GM23338 (cell line): ENCODE results near the gene LYZL6. TPM values are rescaled to one million over a fixed set of nuclear protein-coding genes. Genes with fewer than 3 reads are reported as not detected.

Source experiments
- ATAC-seq: fragments of 200-7000 bp; cut with Tn5 transposase; 3 replicates; pipeline ENCODE4 v1.9.1; 2020
- DNase-seq: peaks from one replicate; pipeline ENCODE4 v3.0.0-alpha.2; 2015; ENCODE audit warnings: low spot score
- H2AFZ ChIP-seq: fragments of 200-600 bp; sonication (generic); 2 replicates; pipeline ENCODE4 v1.8.0; 2016; ENCODE audit warnings: antibody characterized with exemption, mild to moderate bottlenecking, moderate library complexity
- H3F3A ChIP-seq: fragments of 200-600 bp; sonication (generic); replicated peaks from 2 replicates; pipeline ENCODE4 v1.8.0; 2017; ENCODE audit warnings: antibody characterized with exemption, mixed run types, low read depth
- H3K27ac ChIP-seq: fragments of 200-600 bp; sonication (generic); 2 replicates; pipeline ENCODE4 v1.6.1; 2016; ENCODE audit warnings: low read depth
- H3K27me3 ChIP-seq: fragments of 200-600 bp; sonication (generic); 2 replicates; pipeline ENCODE4 v1.8.0; 2016; ENCODE audit warnings: mild to moderate bottlenecking, mixed run types, moderate library complexity; ENCODE audit not compliant: insufficient read depth
- H3K36me3 ChIP-seq: fragments of 200-600 bp; sonication (generic); 2 replicates; pipeline ENCODE4 v1.8.0; 2016; ENCODE audit warnings: mild to moderate bottlenecking; ENCODE audit not compliant: insufficient read depth
- H3K4me1 ChIP-seq: fragments of 200-600 bp; sonication (generic); 2 replicates; pipeline ENCODE4 v1.8.0; 2016; ENCODE audit warnings: mild to moderate bottlenecking, moderate library complexity; ENCODE audit not compliant: insufficient read depth
- H3K4me2 ChIP-seq: fragments of 200-600 bp; sonication (generic); 2 replicates; pipeline ENCODE4 v1.7.1; 2017; ENCODE audit warnings: mixed run types
- H3K4me3 ChIP-seq: fragments of 200-600 bp; sonication (generic); 2 replicates; pipeline ENCODE4 v1.6.1; 2016; ENCODE audit warnings: mixed run types
- H3K79me2 ChIP-seq: fragments of 200-600 bp; sonication (generic); replicated peaks from 2 replicates; pipeline ENCODE4 v1.8.0; 2017; ENCODE audit warnings: mild to moderate bottlenecking; ENCODE audit not compliant: insufficient read depth
- H3K9me2 ChIP-seq: fragments of 200-600 bp; sonication (generic); 2 replicates; pipeline ENCODE4 v1.8.0; 2017; ENCODE audit not compliant: insufficient read depth
- H4K20me1 ChIP-seq: fragments of 200-600 bp; sonication (generic); replicated peaks from 2 replicates; pipeline ENCODE4 v1.8.0; 2017; ENCODE audit warnings: mild to moderate bottlenecking; ENCODE audit not compliant: insufficient read depth
- H3K27ac Mint-ChIP-seq: 2 replicates; pipeline ENCODE4 v1.8.0; 2020; ENCODE audit warnings: inconsistent platforms, mild to moderate bottlenecking, moderate library complexity, mixed read lengths
- H3K27me3 Mint-ChIP-seq: 3 replicates; pipeline ENCODE4 v1.8.0; 2022; ENCODE audit warnings: low read depth, mild to moderate bottlenecking, moderate library complexity, mixed read lengths, inconsistent platforms; ENCODE audit not compliant: insufficient read depth, poor library complexity
- H3K36me3 Mint-ChIP-seq: 3 replicates; pipeline ENCODE4 v1.8.0; 2021; ENCODE audit warnings: low read depth, mild to moderate bottlenecking, inconsistent platforms, moderate library complexity, mixed read lengths
- H3K4me1 Mint-ChIP-seq: 3 replicates; pipeline ENCODE4 v1.8.0; 2020; ENCODE audit warnings: mild to moderate bottlenecking, inconsistent platforms, mixed read lengths
- H3K4me3 Mint-ChIP-seq: 3 replicates; pipeline ENCODE4 v1.8.0; 2021; ENCODE audit warnings: moderate library complexity, mild to moderate bottlenecking, inconsistent platforms, mixed read lengths
- H3K9me3 Mint-ChIP-seq: 3 replicates; pipeline ENCODE4 v1.8.0; 2020; ENCODE audit warnings: moderate library complexity, mild to moderate bottlenecking, inconsistent platforms, mixed read lengths
- CREB1 ChIP-seq: fragments of 250-450 bp; sonication (Bioruptor Pico); IDR thresholded peaks from 2 replicates; pipeline ENCODE4 v1.5.0; 2020; ENCODE audit warnings: low read depth, mild to moderate bottlenecking, moderate library complexity
- CTCF ChIP-seq, 2 experiments: fragments of 200-600 bp in 1 of 2; sonication (generic) in 1 of 2; conservative IDR thresholded peaks; 2 replicates each; pipeline versions ENCODE4 v1.5.1 to v1.6.1; 2016 to 2017; ENCODE audit warnings: antibody characterized with exemption in 2 of 2, low read depth in 2 of 2, mild to moderate bottlenecking in 2 of 2, moderate library complexity in 1 of 2
- NANOG ChIP-seq: IDR thresholded peaks from 2 replicates; pipeline ENCODE4 v1.6.1; 2016; ENCODE audit warnings: antibody characterized with exemption, borderline replicate concordance
- POLR2AphosphoS5 ChIP-seq: IDR thresholded peaks from 2 replicates; pipeline ENCODE4 v1.6.1; 2016; ENCODE audit warnings: antibody characterized with exemption, low read depth
- REST ChIP-seq: IDR thresholded peaks from one replicate; pipeline ENCODE4 v1.6.1; 2018; ENCODE audit warnings: antibody characterized with exemption; ENCODE audit not compliant: unreplicated experiment
- ZNF114 ChIP-seq: fragments of 250-450 bp; sonication (Bioruptor Pico); IDR thresholded peaks from 2 replicates; pipeline ENCODE4 v1.5.0; 2020; ENCODE audit warnings: mild to moderate bottlenecking, moderate library complexity
- ZNF462 ChIP-seq: fragments of 250-450 bp; sonication (Bioruptor Pico); IDR thresholded peaks from 2 replicates; pipeline ENCODE4 v1.5.0; 2020; ENCODE audit warnings: mild to moderate bottlenecking, moderate library complexity
- polyA plus RNA-seq: library from polyadenylated mRNA; unstranded; fragments of >200 nt; fragmentation: Nextera tagmentation; extraction: Ambion mirVana; gene quantifications from 2 replicates; pipeline ENCODE4 v1.2.1, GENCODE V29; 2016
- total RNA-seq: library from RNA; depleted of rRNA; stranded (reverse); fragments of >200 nt; shearing (Covaris generic); gene quantifications from 2 replicates; pipeline ENCODE4 v1.2.3, GENCODE V29; 2014

LYZL6 gene
- total and polyA plus RNA-seq, 2 experiments from 2014 or later, result not detected

GRCh38 chr17:35901631-35902175 lies 41.8 kb downstream of the LYZL6 start:
- no peaks in the 10 kb centered on the region; the same call in 2 of the 3 replicates for H3K9me3 Mint-ChIP-seq
- 0 out of 3 replicates have a peak, but pooled peaks cover 4% of the 10 kb centered on the region for H3K36me3 Mint-ChIP-seq
- Histone ChIP-seq H3K27ac (no peak overlapping the region), H3K27me3 (no peaks in the 10 kb centered on the region), H3K79me2 (no peaks in the 10 kb centered on the region), H3K4me2 (no peak overlapping the region), H3K36me3 (no peaks in the 10 kb centered on the region; the same call in 1 of the 2 replicates), H4K20me1 (no peaks in the 10 kb centered on the region), H3K4me3 (no peak overlapping the region), H2AFZ (no peak overlapping the region), H3K4me1 (no peaks in the 10 kb centered on the region), H3K9me2 (no peaks in the 10 kb centered on the region), H3F3A (no peaks in the 10 kb centered on the region)
- no peak overlapping the region for H3K27ac Mint-ChIP-seq
- DNase-seq (no peak), ATAC-seq (no peak)
- TF ChIP-seq NANOG (no peak), CREB1 (CRISPR knock-in tag) (no peak), ZNF114 (no peak), CTCF (conservative IDR thresholded peaks at IDR 0.05; ENCODE audit: low read depth in 2 of 2) (no peak), ZNF462 (CRISPR knock-in tag) (no peak), POLR2AphosphoS5 (no peak), REST (no peak)
- H3K4me3 Mint-ChIP-seq, result no peak overlapping the region
- no peaks in the 10 kb centered on the region for H3K4me1 Mint-ChIP-seq
- H3K27me3 Mint-ChIP-seq, result peaks cover 4% of the 10 kb centered on the region
